ENCODE measurements around the gene NOX3.

- TF ChIP-seq NR2C2 (IDR thresholded peaks at IDR 0.05; ENCODE audit: borderline replicate concordance, control insufficient read depth, insufficient read length, low read depth), result no peak
- no peak for TF ChIP-seq KDM1A (IDR thresholded peaks at IDR 0.05; ENCODE audit: borderline replicate concordance)
- no peak for TF ChIP-seq EZH2 (IDR thresholded peaks at IDR 0.05; ENCODE audit: borderline replicate concordance, control insufficient read depth, low read depth, low read length)
These were observed 66.5 kb downstream of the NOX3 start for GRCh38 chr6:155389130-155389529.
